HepG2 (cell line): ENCODE measurements around the gene KRT84. TPM values are rescaled to one million over a fixed set of nuclear protein-coding genes. Genes with fewer than 3 reads are reported as not detected.

Experiments used
- ATAC-seq: fragments of 200-7000 bp; cut with Tn5 transposase; 3 replicates; pipeline ENCODE4 v1.9.1; 2020; ENCODE audit warnings: mild to moderate bottlenecking, moderate library complexity
- BruUV-seq: library from RNA; stranded (reverse); fragments of 400-500 nt; replicated peaks from 2 replicates; lab custom pipeline; 2021; lab: Mats Ljungman, UMichigan
- CTCF ChIA-PET: fragments of 300-600 bp; formaldehyde crosslinking; extraction: SDS; loops from one replicate; lab custom pipeline; 2021; ENCODE audit warnings: low total read pairs, inconsistent platforms, low intra/inter-chr PET ratio; lab: Yijun Ruan, JAX
- POLR2A ChIA-PET: fragments of 350-600 bp; sonication (Branson Sonifier 250); formaldehyde crosslinking; loops from one replicate; lab custom pipeline; 2020; ENCODE audit warnings: antibody characterized with exemption, inconsistent platforms; lab: Yijun Ruan, JAX
- DNase-seq: peaks from one replicate; pipeline ENCODE4 v3.0.0-alpha.2; 2015; ENCODE audit warnings: low spot score
- FAIRE-seq: peaks from 3 replicates; lab custom pipeline; 2011; peaks lifted over from hg19 to GRCh38; lab: Jason Lieb, UNC
- H2AFZ ChIP-seq: one replicate; pipeline ENCODE4 v1.6.1; 2011; ENCODE audit warnings: low read length, inconsistent platforms
- H3K27ac ChIP-seq: fragments of 300-600 bp; 3 replicates; pipeline ENCODE4 v1.8.0; 2011; ENCODE audit warnings: mixed run types, mild to moderate bottlenecking, mixed read lengths, low read length, inconsistent platforms; ENCODE audit not compliant: insufficient read depth; ENCODE audit errors: extremely low read length
- H3K27me3 ChIP-seq, 2 experiments: fragments of 200-600 bp in 1 of 2; 2 replicates in 1 of 2; 3 replicates in 1 of 2; pipeline versions ENCODE4 v1.6.0 to v1.8.0; 2011; ENCODE audit warnings: low read length in 2 of 2, mild to moderate bottlenecking in 2 of 2, moderate library complexity in 2 of 2, inconsistent platforms in 1 of 2; ENCODE audit not compliant: insufficient read depth in 2 of 2, control insufficient read depth in 1 of 2
- H3K36me3 ChIP-seq, 2 experiments: fragments of 200-600 bp in 1 of 2; replicated peaks in 1 of 2; 2 replicates in 1 of 2; 3 replicates in 1 of 2; pipeline versions ENCODE4 v1.5.1 to v1.8.0; 2011; ENCODE audit warnings: low read length in 2 of 2, inconsistent platforms in 1 of 2; ENCODE audit not compliant: insufficient read depth in 2 of 2, control insufficient read depth in 1 of 2
- H3K4me1 ChIP-seq: 2 replicates; pipeline ENCODE4 v1.5.1; 2012; ENCODE audit warnings: low read length, inconsistent platforms; ENCODE audit not compliant: insufficient read depth
- H3K4me2 ChIP-seq: 2 replicates; pipeline ENCODE4 v1.6.0; 2011; ENCODE audit warnings: low read depth, low read length, inconsistent platforms
- H3K4me3 ChIP-seq, 3 experiments: fragments of 200-600 bp in 1 of 3; sonication (generic), shearing (Covaris generic) in 1 of 3; replicated peaks in 1 of 3; 2 replicates each; pipeline ENCODE4 v1.5.1; 2011 to 2016; ENCODE audit warnings: low read length in 3 of 3, inconsistent platforms in 2 of 3, low read depth in 2 of 3, mild to moderate bottlenecking in 2 of 3, control low read depth in 1 of 3, mixed read lengths in 1 of 3; ENCODE audit not compliant: insufficient read depth in 1 of 3
- H3K79me2 ChIP-seq: one replicate; pipeline ENCODE4 v1.6.1; 2011; ENCODE audit warnings: low read length, inconsistent platforms; ENCODE audit not compliant: insufficient read depth
- H3K9ac ChIP-seq: 2 replicates; pipeline ENCODE4 v1.6.0; 2011; ENCODE audit warnings: mild to moderate bottlenecking, low read depth, low read length, inconsistent platforms; ENCODE audit not compliant: insufficient read depth
- H3K9me3 ChIP-seq: 2 replicates; pipeline ENCODE4 v1.5.1; 2012; ENCODE audit warnings: mild to moderate bottlenecking, low read length
- H4K20me1 ChIP-seq: 2 replicates; pipeline ENCODE4 v1.6.0; 2011; ENCODE audit warnings: inconsistent platforms, mild to moderate bottlenecking, low read length, moderate library complexity; ENCODE audit not compliant: insufficient read depth
- FOXP4 ChIP-seq: sonication (generic); formaldehyde crosslinking; IDR thresholded peaks from 2 replicates; pipeline ENCODE4 v1.4.0; 2020; ENCODE audit warnings: missing genetic modification reagents
- MTA3 ChIP-seq: sonication (generic); formaldehyde crosslinking; IDR thresholded peaks from 2 replicates; pipeline ENCODE4 v1.4.0; 2020; ENCODE audit warnings: missing genetic modification reagents
- PBX2 ChIP-seq: IDR thresholded peaks from 2 replicates; pipeline ENCODE4 v1.6.1; 2016; ENCODE audit warnings: control low read depth
- ZBTB7A ChIP-seq: sonication (generic); formaldehyde crosslinking; IDR thresholded peaks from 2 replicates; pipeline ENCODE4 v1.8.0; 2022; ENCODE audit warnings: mild to moderate bottlenecking, missing genetic modification reagents
- ZBTB7B ChIP-seq: sonication (generic); formaldehyde crosslinking; IDR thresholded peaks from 2 replicates; pipeline ENCODE4 v1.4.0; 2020; ENCODE audit warnings: missing genetic modification reagents
- ZFP36 ChIP-seq: fragments of 150-350 bp; IDR thresholded peaks from 2 replicates; pipeline ENCODE4 v1.6.1; 2018; ENCODE audit warnings: borderline replicate concordance, low read length, low read depth; ENCODE audit not compliant: partially characterized antibody
- ZNF331 ChIP-seq: sonication (generic); formaldehyde crosslinking; IDR thresholded peaks from 2 replicates; pipeline ENCODE4 v1.4.0; 2020; ENCODE audit warnings: missing genetic modification reagents
- ZNF33B ChIP-seq: sonication (generic); formaldehyde crosslinking; IDR thresholded peaks from 2 replicates; pipeline ENCODE4 v1.5.1; 2020; ENCODE audit warnings: mild to moderate bottlenecking, missing genetic modification reagents
- ZNF382 ChIP-seq: sonication (generic); formaldehyde crosslinking; IDR thresholded peaks from 2 replicates; pipeline ENCODE4 v1.5.0; 2020; ENCODE audit warnings: missing genetic modification reagents, mild to moderate bottlenecking, borderline replicate concordance
- ZNF558 ChIP-seq: sonication (generic); formaldehyde crosslinking; IDR thresholded peaks from 2 replicates; pipeline ENCODE4 v1.9.0; 2022; ENCODE audit warnings: mild to moderate bottlenecking, missing genetic modification reagents, borderline replicate concordance
- ZNF816 ChIP-seq: sonication (generic); formaldehyde crosslinking; IDR thresholded peaks from 2 replicates; pipeline ENCODE4 v1.8.0; 2022; ENCODE audit warnings: missing genetic modification reagents, mild to moderate bottlenecking, borderline replicate concordance
- whole genome bisulfite sequencing: methylation state at CpG from one replicate; pipeline ENCODE4 v1.1.6; 2017; ENCODE audit warnings: low lambda C conversion rate; 5-methylcytosine and 5-hydroxymethylcytosine counted together
- in situ Hi-C: cut with HindIII; loops from 2 replicates; pipeline ENCODE4 v1.10.0; 2017; ENCODE audit warnings: low pct_unique_long_range_greater_than_20kb; ENCODE audit not compliant: extremely low pct_ligation_motif_present
- intact Hi-C: fragments of 100-400 bp; cut with micrococcal nuclease; formaldehyde crosslinking; loops from one replicate; pipeline ENCODE4 v1.10.0; 2022; ENCODE audit not compliant: unreplicated experiment
- polyA plus RNA-seq, 8 experiments: library from polyadenylated mRNA; depleted of rRNA in 3 of 8; stranded (reverse) in 7 of 8; unstranded in 1 of 8; fragments of >200 nt; fragmentation: Illumina TruSeq in 4 of 8; extraction: Trizol in 4 of 8; gene quantifications; 2 replicates each; pipeline versions ENCODE4 v1.2.1 to v1.2.3, GENCODE V29; 2011 to 2016; ENCODE audit warnings: low read depth in 4 of 8, missing spikeins in 1 of 8, mixed read lengths in 1 of 8; ENCODE audit not compliant: insufficient read depth in 1 of 8
- total RNA-seq, 5 experiments: library from RNA; depleted of rRNA; stranded (reverse); fragments of >200 nt; fragmentation: Illumina TruSeq; extraction: Trizol; gene quantifications; 2 replicates each; pipeline ENCODE4 v1.2.3, GENCODE V29; 2016; ENCODE audit warnings: low read depth in 1 of 5
- TF ChIP-seq, protein P1 (sequence below): sonication (generic); formaldehyde crosslinking; IDR thresholded peaks from 2 replicates; pipeline ENCODE4 v1.4.0; 2020; ENCODE audit warnings: missing genetic modification reagents

KRT84 gene
- total and polyA plus RNA-seq, 2 of the 13 experiments (the other 11 are each of a cell fraction or from before 2014, with no cell fraction given): not detected

DNA sequence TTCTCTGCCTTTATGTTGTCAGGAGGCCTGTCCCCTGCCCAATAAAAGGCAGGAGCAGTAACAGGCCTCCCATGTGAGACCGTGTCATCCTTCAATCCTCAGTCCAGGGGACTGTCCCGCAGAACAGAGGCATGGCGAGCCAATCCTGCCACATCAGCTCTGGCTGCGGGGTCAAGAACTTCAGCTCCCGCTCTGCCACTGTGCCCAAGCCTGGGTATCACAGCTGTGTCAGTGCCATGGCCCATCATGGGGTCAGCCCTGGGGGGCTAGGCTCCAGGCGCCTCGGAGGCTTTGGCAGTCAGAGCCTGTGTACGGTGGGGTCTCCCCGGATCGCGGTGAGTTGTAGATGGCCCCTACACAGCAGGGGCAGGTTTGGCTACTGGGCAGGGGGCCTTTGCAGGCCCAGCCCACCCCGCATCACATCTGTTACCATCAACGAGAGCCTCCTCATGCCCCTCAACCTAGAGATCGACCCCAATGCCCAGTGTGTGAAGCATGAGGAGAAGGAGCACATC is 44.3 kb downstream of the KRT84 start:
- Histone ChIP-seq H3K27ac (no peak overlapping the region), H3K4me1 (no peaks in the 10 kb centered on the region), H3K4me3 (no peak overlapping the region), H2AFZ (no peak overlapping the region), H3K9me3 (no peaks in the 10 kb centered on the region), H3K79me2 (no peaks in the 10 kb centered on the region), H4K20me1 (no peaks in the 10 kb centered on the region), H3K4me2 (no peak overlapping the region), H3K36me3 (no peaks in the 10 kb centered on the region), H3K27me3 (peaks cover 3 to 22% of the 10 kb centered on the region in 2 experiments; a peak in 2 of 5 replicates), H3K9ac (no peak overlapping the region)
- DNase-seq: no peak
- no TSS peak for BruUV-seq
- POLR2A ChIA-PET: no interaction called here
- CTCF ChIA-PET: no interaction called here
- in situ Hi-C loops: no loop called here
- ATAC-seq: no peak
- no peak for FAIRE-seq
- intact Hi-C loops: no loop called here
- WGBS: 42% methylated on average over 8 of the region's 14 CpGs
- no peak for TF ChIP-seq ZBTB7A (CRISPR knock-in tag)
- no peak for TF ChIP-seq ZNF33B

DNA sequence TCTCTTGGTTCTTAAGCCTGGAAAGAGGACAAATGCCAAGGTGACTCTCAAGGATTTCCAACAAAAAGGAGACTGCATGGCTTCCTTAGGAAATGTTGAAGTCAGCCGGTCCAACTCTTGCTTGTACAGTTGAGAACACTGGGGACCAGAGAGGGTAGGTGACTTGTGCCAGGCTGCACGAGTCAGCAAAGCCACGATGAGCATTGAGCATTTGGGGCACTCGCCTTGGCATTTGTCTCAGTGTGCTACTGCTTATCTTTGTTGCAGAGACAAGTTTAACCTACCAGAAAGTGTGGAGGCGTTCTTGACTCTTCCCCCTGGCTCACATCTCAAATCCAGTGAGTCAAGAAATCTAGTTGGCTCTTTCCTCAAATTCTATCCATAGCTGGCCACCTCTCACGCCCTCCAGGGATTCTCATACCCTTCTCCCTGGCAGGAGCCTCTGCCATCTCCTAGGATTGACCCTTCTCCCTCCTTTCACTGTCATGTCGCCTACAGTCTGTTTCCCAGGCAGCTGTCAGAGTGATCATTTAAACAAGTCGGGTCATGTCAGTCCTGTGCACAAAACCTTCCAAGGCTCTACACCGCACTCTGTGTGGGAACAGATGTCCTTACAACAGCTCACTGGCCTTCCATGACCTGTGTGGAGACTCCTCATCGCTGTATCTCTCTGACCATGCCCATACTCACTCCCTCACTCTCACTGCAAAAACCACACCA is 47.1 kb downstream of the KRT84 start:
- Histone ChIP-seq H3K27ac (no peak overlapping the region), H3K4me3 (no peak overlapping the region), H3K9me3 (no peaks in the 10 kb centered on the region), H3K79me2 (no peaks in the 10 kb centered on the region), H2AFZ (no peak overlapping the region), H3K9ac (no peak overlapping the region), H3K4me1 (no peaks in the 10 kb centered on the region), H3K4me2 (no peak overlapping the region), H4K20me1 (no peaks in the 10 kb centered on the region), H3K27me3 (peaks cover 3 to 24% of the 10 kb centered on the region in 2 experiments; a peak in 2 of 5 replicates), H3K36me3 (no peaks in the 10 kb centered on the region)
- BruUV-seq: no TSS peak
- in situ Hi-C loops: no loop called here
- DNase-seq: no peak
- no peak for ATAC-seq
- intact Hi-C loops: no loop called here
- ChIA-PET CTCF (no interaction called here), POLR2A (no interaction called here)
- WGBS: 21% methylated on average over 10 of the region's 10 CpGs
- no peak for FAIRE-seq
- TF ChIP-seq ZBTB7B (CRISPR knock-in tag) (no peak), MTA3 (no peak), ZNF816 (CRISPR knock-in tag) (no peak), ZNF558 (CRISPR knock-in tag) (no peak), ZFP36 (no peak), PBX2 (CRISPR knock-in tag) (no peak), FOXP4 (CRISPR knock-in tag) (no peak), ZNF331 (CRISPR knock-in tag) (no peak), ZNF382 (no peak)
- TF ChIP-seq, protein P1, sequence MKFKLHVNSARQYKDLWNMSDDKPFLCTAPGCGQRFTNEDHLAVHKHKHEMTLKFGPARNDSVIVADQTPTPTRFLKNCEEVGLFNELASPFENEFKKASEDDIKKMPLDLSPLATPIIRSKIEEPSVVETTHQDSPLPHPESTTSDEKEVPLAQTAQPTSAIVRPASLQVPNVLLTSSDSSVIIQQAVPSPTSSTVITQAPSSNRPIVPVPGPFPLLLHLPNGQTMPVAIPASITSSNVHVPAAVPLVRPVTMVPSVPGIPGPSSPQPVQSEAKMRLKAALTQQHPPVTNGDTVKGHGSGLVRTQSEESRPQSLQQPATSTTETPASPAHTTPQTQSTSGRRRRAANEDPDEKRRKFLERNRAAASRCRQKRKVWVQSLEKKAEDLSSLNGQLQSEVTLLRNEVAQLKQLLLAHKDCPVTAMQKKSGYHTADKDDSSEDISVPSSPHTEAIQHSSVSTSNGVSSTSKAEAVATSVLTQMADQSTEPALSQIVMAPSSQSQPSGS (CRISPR knock-in tag): no peak
